IMR-90 (cell line): Measurements from ENCODE around the gene OR10H3. TPM values are rescaled to one million over a fixed set of nuclear protein-coding genes. Genes with fewer than 3 reads are reported as not detected.

ENCODE experiments used
- ATAC-seq: fragments of 200-7000 bp; cut with Tn5 transposase; 2 replicates; pipeline ENCODE4 v1.9.1; 2020; ENCODE audit warnings: low read depth, mild to moderate bottlenecking, moderate library complexity
- BruUV-seq: library from RNA; stranded (reverse); fragments of 400-500 nt; replicated peaks from 2 replicates; lab custom pipeline; 2021; lab: Mats Ljungman, UMichigan
- CTCF ChIA-PET: fragments of 300-600 bp; formaldehyde crosslinking; extraction: SDS; loops from one replicate; lab custom pipeline; 2021; ENCODE audit warnings: antibody characterized with exemption; lab: Yijun Ruan, JAX
- POLR2A ChIA-PET: fragments of 300-600 bp; sonication (Branson Sonifier 250); formaldehyde crosslinking; loops from one replicate; lab custom pipeline; 2022; ENCODE audit warnings: antibody characterized with exemption; ENCODE audit not compliant: unreplicated experiment; lab: Charles Lee
- DNase-seq: peaks from one replicate; pipeline ENCODE4 v3.0.0; 2013
- H2AFZ ChIP-seq: replicated peaks from 2 replicates; pipeline ENCODE3; 2013; ENCODE audit warnings: low read length, mild to moderate bottlenecking; ENCODE audit not compliant: poor library complexity
- H2AK5ac ChIP-seq: 2 replicates; pipeline ENCODE4 v1.6.1; 2013; ENCODE audit warnings: low read depth, low read length, inconsistent platforms
- H2AK9ac ChIP-seq: replicated peaks from 2 replicates; pipeline ENCODE3; 2013; ENCODE audit warnings: mild to moderate bottlenecking, low read depth, low read length, moderate library complexity; ENCODE audit not compliant: poor library complexity
- H2BK120ac ChIP-seq: 2 replicates; pipeline ENCODE4 v1.6.1; 2013; ENCODE audit warnings: low read depth, low read length, inconsistent platforms
- H2BK15ac ChIP-seq: 3 replicates; pipeline ENCODE4 v1.6.1; 2013; ENCODE audit warnings: low read depth, low read length, inconsistent platforms
- H2BK20ac ChIP-seq: 2 replicates; pipeline ENCODE4 v1.6.1; 2013; ENCODE audit warnings: low read depth, mild to moderate bottlenecking, inconsistent platforms, low read length, moderate library complexity
- H2BK5ac ChIP-seq: 2 replicates; pipeline ENCODE4 v1.6.1; 2013; ENCODE audit warnings: mild to moderate bottlenecking, low read depth, low read length, inconsistent platforms; ENCODE audit not compliant: poor library complexity, severe bottlenecking
- H3K14ac ChIP-seq: replicated peaks from 2 replicates; pipeline ENCODE4 v1.6.1; 2013; ENCODE audit warnings: low read depth, low read length, inconsistent platforms
- H3K18ac ChIP-seq: 2 replicates; pipeline ENCODE4 v1.6.1; 2013; ENCODE audit warnings: low read depth, low read length, control low read depth
- H3K23ac ChIP-seq: 2 replicates; pipeline ENCODE4 v1.6.1; 2013; ENCODE audit warnings: low read depth, low read length, inconsistent platforms
- H3K27ac ChIP-seq: 2 replicates; pipeline ENCODE4 v1.5.1; 2013; ENCODE audit warnings: mild to moderate bottlenecking, control low read depth, low read length; ENCODE audit not compliant: insufficient read depth
- H3K27me3 ChIP-seq: 2 replicates; pipeline ENCODE4 v1.6.1; 2013; ENCODE audit warnings: low read length; ENCODE audit not compliant: control insufficient read depth, insufficient read depth
- H3K36me3 ChIP-seq: 2 replicates; pipeline ENCODE4 v1.6.1; 2013; ENCODE audit warnings: low read length, mixed read lengths; ENCODE audit not compliant: control insufficient read depth, insufficient read depth
- H3K4ac ChIP-seq: 2 replicates; pipeline ENCODE4 v1.6.1; 2013; ENCODE audit warnings: low read depth, low read length, inconsistent platforms
- H3K4me1 ChIP-seq: 2 replicates; pipeline ENCODE4 v1.6.1; 2013; ENCODE audit warnings: low read length, mixed read lengths; ENCODE audit not compliant: control insufficient read depth, insufficient read depth
- H3K4me2 ChIP-seq: 2 replicates; pipeline ENCODE4 v1.6.1; 2013; ENCODE audit warnings: low read depth, mild to moderate bottlenecking, control low read depth, low read length, moderate library complexity
- H3K4me3 ChIP-seq: 2 replicates; pipeline ENCODE4 v1.5.1; 2013; ENCODE audit warnings: low read depth, mild to moderate bottlenecking, control low read depth, low read length, moderate library complexity; ENCODE audit not compliant: insufficient read depth
- H3K56ac ChIP-seq: 2 replicates; pipeline ENCODE4 v1.6.1; 2013; ENCODE audit warnings: low read length, inconsistent platforms; ENCODE audit not compliant: insufficient read depth; ENCODE audit errors: extremely low read depth
- H3K79me1 ChIP-seq, 2 experiments: 2 replicates each; pipeline ENCODE4 v1.6.1; 2013; ENCODE audit warnings: low read length in 2 of 2, inconsistent platforms in 1 of 2, low read depth in 1 of 2
- H3K9ac ChIP-seq: 2 replicates; pipeline ENCODE4 v1.6.1; 2013; ENCODE audit warnings: low read depth, low read length, control low read depth
- H3K9me1 ChIP-seq: 2 replicates; pipeline ENCODE4 v1.6.1; 2013; ENCODE audit warnings: low read length, inconsistent platforms; ENCODE audit not compliant: insufficient read depth
- H3K9me3 ChIP-seq: 2 replicates; pipeline ENCODE4 v1.6.1; 2013; ENCODE audit warnings: low read length; ENCODE audit not compliant: control insufficient read depth, insufficient read depth
- H4K20me1 ChIP-seq: 2 replicates; pipeline ENCODE4 v1.6.1; 2013; ENCODE audit warnings: low read length, inconsistent platforms; ENCODE audit not compliant: insufficient read depth
- H4K5ac ChIP-seq: 2 replicates; pipeline ENCODE4 v1.6.1; 2013; ENCODE audit warnings: mild to moderate bottlenecking, low read depth, low read length, control low read depth
- H4K8ac ChIP-seq, 2 experiments: 2 replicates each; pipeline ENCODE4 v1.6.1; 2013; ENCODE audit warnings: low read depth in 2 of 2, low read length in 2 of 2, control low read depth in 1 of 2, inconsistent platforms in 1 of 2
- H4K91ac ChIP-seq: 2 replicates; pipeline ENCODE4 v1.6.1; 2013; ENCODE audit warnings: low read depth, low read length, inconsistent platforms; ENCODE audit not compliant: insufficient read depth
- BHLHE40 ChIP-seq: fragments of 150-350 bp; IDR thresholded peaks from 2 replicates; pipeline ENCODE4 v1.6.1; 2016; ENCODE audit warnings: mild to moderate bottlenecking, low read depth, low read length
- CEBPB ChIP-seq: IDR thresholded peaks from 2 replicates; pipeline ENCODE4 v1.6.1; 2012; ENCODE audit warnings: low read depth, low read length, improper control_type of control experiment
- CHD1 ChIP-seq: IDR thresholded peaks from 2 replicates; pipeline ENCODE4 v1.6.1; 2012; ENCODE audit warnings: low read depth, low read length, improper control_type of control experiment
- FOS ChIP-seq: fragments of 150-350 bp; IDR thresholded peaks from 2 replicates; pipeline ENCODE4 v1.6.1; 2016; ENCODE audit warnings: low read depth, low read length
- MAFK ChIP-seq: IDR thresholded peaks from 2 replicates; pipeline ENCODE4 v1.6.1; 2012; ENCODE audit warnings: low read depth, low read length, improper control_type of control experiment
- MAZ ChIP-seq: IDR thresholded peaks from 2 replicates; pipeline ENCODE4 v1.6.1; 2012; ENCODE audit warnings: low read depth, mild to moderate bottlenecking, low read length, improper control_type of control experiment, moderate library complexity, borderline replicate concordance
- MXI1 ChIP-seq: IDR thresholded peaks from 2 replicates; pipeline ENCODE4 v1.6.1; 2012; ENCODE audit warnings: low read depth, mild to moderate bottlenecking, low read length, moderate library complexity, borderline replicate concordance
- NFE2L2 ChIP-seq: fragments of 150-350 bp; IDR thresholded peaks from 2 replicates; pipeline ENCODE4 v1.6.1; 2016; ENCODE audit warnings: low read depth, mild to moderate bottlenecking, low read length
- POLR2A ChIP-seq: IDR thresholded peaks from 2 replicates; pipeline ENCODE4 v1.6.1; 2012; ENCODE audit warnings: mild to moderate bottlenecking, low read depth, low read length
- RAD21 ChIP-seq: IDR thresholded peaks from 2 replicates; pipeline ENCODE4 v1.6.1; 2012; ENCODE audit warnings: low read length, improper control_type of control experiment
- RCOR1 ChIP-seq: IDR thresholded peaks from 2 replicates; pipeline ENCODE4 v1.6.1; 2012; ENCODE audit warnings: mild to moderate bottlenecking, low read length, improper control_type of control experiment; ENCODE audit not compliant: insufficient replicate concordance
- RFX5 ChIP-seq: IDR thresholded peaks from 2 replicates; pipeline ENCODE4 v1.8.0; 2012; ENCODE audit warnings: low read depth, mild to moderate bottlenecking, low read length, moderate library complexity
- SMC3 ChIP-seq: fragments of 150-350 bp; IDR thresholded peaks from 2 replicates; pipeline ENCODE4 v1.6.1; 2016; ENCODE audit warnings: low read depth, mild to moderate bottlenecking, antibody characterized with exemption, low read length, moderate library complexity
- WGBS, 2 experiments: methylation state at CpG; one replicate each; pipeline versions ENCODE4 v1.1.5 to v1.1.7; 2013; ENCODE audit warnings: missing lambda C conversion rate in 2 of 2; ENCODE audit not compliant: insufficient read length in 1 of 2; ENCODE audit errors: extremely low coverage in 2 of 2; 5-methylcytosine and 5-hydroxymethylcytosine counted together
- dilution Hi-C: fragments of 300-500 bp; cut with HindIII; formaldehyde crosslinking; loops from one replicate; pipeline ENCODE4 v1.14.3; 2018; ENCODE audit warnings: low sequenced_read_pairs; ENCODE audit not compliant: unreplicated experiment
- in situ Hi-C: fragments of 300-500 bp; cut with MboI; formaldehyde crosslinking; loops from 3 replicates; pipeline ENCODE4 v1.14.3; 2019; ENCODE audit warnings: low sequenced_read_pairs, inconsistent platforms, mixed read lengths
- intact Hi-C: fragments of 100-400 bp; cut with micrococcal nuclease; formaldehyde crosslinking; loops from 2 replicates; pipeline ENCODE4 v1.10.0; 2022
- polyA plus RNA-seq, 3 experiments: library from polyadenylated mRNA; depleted of rRNA; stranded (reverse); fragments of >200 nt; gene quantifications; 2 replicates each; pipeline ENCODE4 v1.2.3, GENCODE V29; 2012; ENCODE audit warnings: low replicate concordance in 1 of 3
- total RNA-seq: library from RNA; depleted of rRNA; stranded (reverse); fragments of >200 nt; gene quantifications from 2 replicates; pipeline ENCODE4 v1.2.3, GENCODE V29; 2012
- TF ChIP-seq, protein P1 (sequence below): fragments of 150-350 bp; IDR thresholded peaks from 2 replicates; pipeline ENCODE4 v1.6.1; 2017; ENCODE audit warnings: mild to moderate bottlenecking, antibody characterized with exemption, low read length, low read depth
- TF ChIP-seq, protein P2 (sequence below): conservative IDR thresholded peaks from 2 replicates; pipeline ENCODE4 v1.5.1; 2012; ENCODE audit warnings: mild to moderate bottlenecking, low read depth, low read length, improper control_type of control experiment
- TF ChIP-seq, protein P3 (sequence below): fragments of 150-350 bp; IDR thresholded peaks from 2 replicates; pipeline ENCODE4 v1.6.1; 2016; ENCODE audit warnings: low read depth, mild to moderate bottlenecking, low read length, moderate library complexity, borderline replicate concordance

OR10H3 gene
- total and polyA plus RNA-seq, 2 of the 4 experiments (the other 2 are of a cell fraction), result not detected

DNA sequence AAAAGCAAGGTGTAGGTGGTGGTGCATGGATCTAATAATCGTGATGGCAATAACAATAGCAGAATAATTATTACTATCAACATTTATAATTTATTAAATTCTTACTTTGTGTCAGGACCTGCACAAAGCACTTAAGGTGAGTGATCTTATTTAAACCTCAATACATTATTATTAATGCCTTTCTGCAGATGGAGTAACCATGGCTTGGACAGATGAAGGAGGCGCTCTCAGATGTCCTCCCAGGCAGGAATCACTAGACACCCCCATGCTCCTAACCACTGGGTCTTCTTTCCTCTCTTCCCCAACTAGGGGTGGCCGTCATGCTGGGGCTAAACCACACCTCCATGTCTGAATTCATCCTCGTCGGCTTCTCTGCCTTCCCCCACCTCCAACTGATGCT is 10.1 kb upstream of the OR10H3 start, which contains the start of gene OR10H2:
OR10H2 (plus strand) TSS at position 301 of the 400 bp plus-strand sequence; CDS start at position 321, 20 bp downstream.
- no peak for DNase-seq
- in situ Hi-C loops (no loop called here), dilution Hi-C loops (no loop called here), intact Hi-C loops (no loop called here)
- no peaks in the 10 kb centered on the region for H3K79me1 ChIP-seq
- H2AK9ac ChIP-seq, result no peak within 1 kb of the TSS
- no peaks in the 10 kb centered on the region for H3K9me1 ChIP-seq
- H3K4me1 ChIP-seq, result no peaks in the 10 kb centered on the region
- 50% methylated on average over 2 of the region's 5 CpGs; no CpG with 5 or more reads in 1 of the 2 experiments for WGBS, 2 experiments
- no peaks in the 10 kb centered on the region for H4K20me1 ChIP-seq
- H2AK5ac ChIP-seq, result no peak within 1 kb of the TSS
- no peak within 1 kb of the TSS for H4K91ac ChIP-seq
- H3K27me3 ChIP-seq, result no peaks in the 10 kb centered on the region
- H3K14ac ChIP-seq, result no peak within 1 kb of the TSS
- no peak within 1 kb of the TSS for H3K18ac ChIP-seq
- no peak for ATAC-seq
- ChIA-PET POLR2A (no interaction called here), CTCF (no interaction called here)
- no peak within 1 kb of the TSS for H2BK20ac ChIP-seq
- no peak within 1 kb of the TSS for H3K4me3 ChIP-seq
- H3K4ac ChIP-seq, result no peak within 1 kb of the TSS
- peaks cover 18% of the 10 kb centered on the region for H3K9me3 ChIP-seq
- no peak within 1 kb of the TSS for H2BK120ac ChIP-seq
- H3K36me3 ChIP-seq, result no peaks in the 10 kb centered on the region
- H2BK15ac ChIP-seq, result no peak within 1 kb of the TSS
- no peak within 1 kb of the TSS for H3K9ac ChIP-seq
- H3K27ac ChIP-seq, result no peak within 1 kb of the TSS
- no peak within 1 kb of the TSS for H4K5ac ChIP-seq
- no TSS peak for BruUV-seq
- no peak within 1 kb of the TSS for H3K56ac ChIP-seq
- H3K23ac ChIP-seq, result no peak within 1 kb of the TSS
- no peak within 1 kb of the TSS for H2BK5ac ChIP-seq
- no peak within 1 kb of the TSS for H4K8ac ChIP-seq
- no peak within 1 kb of the TSS for H3K4me2 ChIP-seq
- TF ChIP-seq CEBPB (no peak), RAD21 (no peak), SMC3 (no peak), MAFK (no peak), RFX5 (no peak), BHLHE40 (no peak), FOS (no peak), NFE2L2 (no peak), MAZ (no peak), CHD1 (no peak), POLR2A (no peak), MXI1 (no peak), RCOR1 (no peak)
- TF ChIP-seq, protein P1, sequence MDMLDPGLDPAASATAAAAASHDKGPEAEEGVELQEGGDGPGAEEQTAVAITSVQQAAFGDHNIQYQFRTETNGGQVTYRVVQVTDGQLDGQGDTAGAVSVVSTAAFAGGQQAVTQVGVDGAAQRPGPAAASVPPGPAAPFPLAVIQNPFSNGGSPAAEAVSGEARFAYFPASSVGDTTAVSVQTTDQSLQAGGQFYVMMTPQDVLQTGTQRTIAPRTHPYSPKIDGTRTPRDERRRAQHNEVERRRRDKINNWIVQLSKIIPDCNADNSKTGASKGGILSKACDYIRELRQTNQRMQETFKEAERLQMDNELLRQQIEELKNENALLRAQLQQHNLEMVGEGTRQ, result no peak
- TF ChIP-seq, protein P2, sequence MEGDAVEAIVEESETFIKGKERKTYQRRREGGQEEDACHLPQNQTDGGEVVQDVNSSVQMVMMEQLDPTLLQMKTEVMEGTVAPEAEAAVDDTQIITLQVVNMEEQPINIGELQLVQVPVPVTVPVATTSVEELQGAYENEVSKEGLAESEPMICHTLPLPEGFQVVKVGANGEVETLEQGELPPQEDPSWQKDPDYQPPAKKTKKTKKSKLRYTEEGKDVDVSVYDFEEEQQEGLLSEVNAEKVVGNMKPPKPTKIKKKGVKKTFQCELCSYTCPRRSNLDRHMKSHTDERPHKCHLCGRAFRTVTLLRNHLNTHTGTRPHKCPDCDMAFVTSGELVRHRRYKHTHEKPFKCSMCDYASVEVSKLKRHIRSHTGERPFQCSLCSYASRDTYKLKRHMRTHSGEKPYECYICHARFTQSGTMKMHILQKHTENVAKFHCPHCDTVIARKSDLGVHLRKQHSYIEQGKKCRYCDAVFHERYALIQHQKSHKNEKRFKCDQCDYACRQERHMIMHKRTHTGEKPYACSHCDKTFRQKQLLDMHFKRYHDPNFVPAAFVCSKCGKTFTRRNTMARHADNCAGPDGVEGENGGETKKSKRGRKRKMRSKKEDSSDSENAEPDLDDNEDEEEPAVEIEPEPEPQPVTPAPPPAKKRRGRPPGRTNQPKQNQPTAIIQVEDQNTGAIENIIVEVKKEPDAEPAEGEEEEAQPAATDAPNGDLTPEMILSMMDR, result no peak
- TF ChIP-seq, protein P3, sequence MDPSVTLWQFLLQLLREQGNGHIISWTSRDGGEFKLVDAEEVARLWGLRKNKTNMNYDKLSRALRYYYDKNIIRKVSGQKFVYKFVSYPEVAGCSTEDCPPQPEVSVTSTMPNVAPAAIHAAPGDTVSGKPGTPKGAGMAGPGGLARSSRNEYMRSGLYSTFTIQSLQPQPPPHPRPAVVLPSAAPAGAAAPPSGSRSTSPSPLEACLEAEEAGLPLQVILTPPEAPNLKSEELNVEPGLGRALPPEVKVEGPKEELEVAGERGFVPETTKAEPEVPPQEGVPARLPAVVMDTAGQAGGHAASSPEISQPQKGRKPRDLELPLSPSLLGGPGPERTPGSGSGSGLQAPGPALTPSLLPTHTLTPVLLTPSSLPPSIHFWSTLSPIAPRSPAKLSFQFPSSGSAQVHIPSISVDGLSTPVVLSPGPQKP, result no peak
- H2AFZ ChIP-seq, result no peak within 1 kb of the TSS
